ENCODE results near the gene BCDIN3D.

DNA sequence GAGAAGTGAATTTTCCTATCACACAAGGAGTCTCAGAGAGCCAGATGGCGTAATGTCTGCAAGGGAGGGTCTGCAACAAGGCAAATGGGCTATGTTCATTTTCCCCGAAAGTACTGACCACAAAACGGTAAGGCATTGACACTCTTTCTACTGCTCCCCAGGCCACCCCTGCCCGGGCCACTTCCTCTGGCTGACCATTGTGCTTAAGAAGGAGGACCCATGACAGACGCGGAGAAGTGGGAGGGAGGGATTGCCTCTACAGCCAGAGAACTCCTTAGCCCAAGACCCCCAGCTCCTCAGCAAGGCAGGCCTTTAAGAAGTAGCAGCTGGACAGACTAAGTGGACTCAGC, 15.9 kb downstream of the BCDIN3D start:
- TF ChIP-seq, protein P1, sequence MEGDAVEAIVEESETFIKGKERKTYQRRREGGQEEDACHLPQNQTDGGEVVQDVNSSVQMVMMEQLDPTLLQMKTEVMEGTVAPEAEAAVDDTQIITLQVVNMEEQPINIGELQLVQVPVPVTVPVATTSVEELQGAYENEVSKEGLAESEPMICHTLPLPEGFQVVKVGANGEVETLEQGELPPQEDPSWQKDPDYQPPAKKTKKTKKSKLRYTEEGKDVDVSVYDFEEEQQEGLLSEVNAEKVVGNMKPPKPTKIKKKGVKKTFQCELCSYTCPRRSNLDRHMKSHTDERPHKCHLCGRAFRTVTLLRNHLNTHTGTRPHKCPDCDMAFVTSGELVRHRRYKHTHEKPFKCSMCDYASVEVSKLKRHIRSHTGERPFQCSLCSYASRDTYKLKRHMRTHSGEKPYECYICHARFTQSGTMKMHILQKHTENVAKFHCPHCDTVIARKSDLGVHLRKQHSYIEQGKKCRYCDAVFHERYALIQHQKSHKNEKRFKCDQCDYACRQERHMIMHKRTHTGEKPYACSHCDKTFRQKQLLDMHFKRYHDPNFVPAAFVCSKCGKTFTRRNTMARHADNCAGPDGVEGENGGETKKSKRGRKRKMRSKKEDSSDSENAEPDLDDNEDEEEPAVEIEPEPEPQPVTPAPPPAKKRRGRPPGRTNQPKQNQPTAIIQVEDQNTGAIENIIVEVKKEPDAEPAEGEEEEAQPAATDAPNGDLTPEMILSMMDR (IDR thresholded peaks at IDR 0.05), result no peak
- no peak for TF ChIP-seq POLR2A (IDR thresholded peaks at IDR 0.05)

All from heart left ventricle (tissue), 13 donors.